GM21367 (cell line): ENCODE measurements around the gene TRIOBP.
"Not testable (repeated sequence)": the region's sequence is repeated elsewhere in the genome, so short reads cannot be mapped to it uniquely, and the experiment has no call there.

Experiments used
- ATAC-seq: cut with Tn5 transposase; IDR thresholded peaks from one replicate; pipeline ENCODE4 v1.9.1; 2021; ENCODE audit not compliant: unreplicated experiment

Gene TRIOBP

DNA sequence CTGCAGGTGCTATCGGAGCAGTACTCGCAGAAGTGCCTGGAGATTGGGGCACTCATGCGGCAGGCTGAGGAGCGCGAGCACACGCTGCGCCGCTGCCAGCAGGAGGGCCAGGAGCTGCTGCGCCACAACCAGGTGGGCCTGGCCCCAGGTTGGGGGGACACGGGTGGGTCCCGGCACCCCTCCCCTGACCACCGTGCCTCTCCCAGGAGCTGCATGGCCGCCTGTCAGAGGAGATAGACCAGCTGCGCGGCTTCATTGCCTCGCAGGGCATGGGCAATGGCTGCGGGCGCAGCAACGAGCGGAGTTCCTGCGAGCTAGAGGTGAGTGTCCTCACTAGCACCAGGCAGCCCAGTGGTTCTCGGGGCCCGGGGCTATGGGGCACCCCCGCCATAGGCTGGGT is 72.2 kb downstream of the TRIOBP start:
- ATAC-seq: no peak

GRCh38 chr22:37771081-37771480 is 74.2 kb downstream of the TRIOBP start:
- ATAC-seq: no peak

DNA sequence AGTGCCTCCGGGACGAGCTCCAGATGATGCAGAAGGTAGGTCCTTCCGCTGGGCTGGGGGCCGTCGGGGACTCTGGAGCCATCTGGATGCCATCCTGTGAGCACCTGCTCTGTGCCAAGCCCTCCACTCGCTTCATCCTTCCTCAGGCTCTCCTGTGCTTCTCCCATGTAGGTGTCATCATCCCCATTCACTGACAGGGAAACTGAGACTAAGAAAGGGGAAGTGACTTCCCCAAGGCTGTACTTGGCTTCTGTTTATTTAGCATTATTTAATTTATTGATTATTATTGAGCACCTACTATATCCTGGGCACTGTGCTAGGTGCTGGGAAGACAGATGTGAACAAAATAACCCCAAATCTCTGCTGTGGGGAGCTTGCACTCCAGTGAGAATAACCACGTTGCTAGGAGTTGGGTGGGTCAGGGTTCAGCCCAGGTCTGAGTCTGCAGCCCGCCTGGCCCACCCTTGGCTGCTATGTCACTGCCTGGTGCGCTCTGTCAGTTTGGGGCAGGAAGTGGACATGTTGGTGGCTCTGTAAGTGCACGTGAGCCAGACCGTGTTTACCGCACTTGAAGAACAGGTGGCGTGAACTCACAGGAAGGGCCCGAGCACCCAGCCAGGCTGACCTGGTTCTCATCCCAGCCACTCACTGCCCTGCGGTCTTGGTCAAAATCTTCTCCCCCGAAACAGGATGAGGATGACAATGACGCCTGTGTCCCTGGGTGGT is 75.0 kb downstream of the TRIOBP start:
- no peak for ATAC-seq

DNA sequence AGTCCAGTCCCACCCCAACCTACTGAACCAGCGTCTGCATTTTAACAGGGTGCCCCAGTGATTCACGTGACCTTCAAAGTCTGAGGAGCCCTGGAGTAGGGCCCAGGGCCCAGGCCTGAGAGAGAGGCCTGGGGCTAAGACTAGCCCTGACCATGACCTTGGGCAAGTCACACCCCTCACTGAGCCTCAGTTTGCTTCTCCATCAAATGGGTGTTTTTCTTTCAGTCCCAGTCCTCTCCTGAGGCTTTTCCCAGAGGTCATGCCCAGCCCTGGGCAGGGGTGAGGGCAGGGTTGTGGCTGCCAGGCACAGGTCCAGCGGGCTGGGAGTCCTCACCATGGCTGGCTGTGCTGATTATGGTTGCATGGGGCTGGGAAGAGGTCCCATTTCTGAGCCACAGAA is 77.9 kb downstream of the TRIOBP start:
- no peak for ATAC-seq

GRCh38 chr22:37775785-37776638 is 79.2 kb downstream of the TRIOBP start:
- ATAC-seq: no peak

DNA sequence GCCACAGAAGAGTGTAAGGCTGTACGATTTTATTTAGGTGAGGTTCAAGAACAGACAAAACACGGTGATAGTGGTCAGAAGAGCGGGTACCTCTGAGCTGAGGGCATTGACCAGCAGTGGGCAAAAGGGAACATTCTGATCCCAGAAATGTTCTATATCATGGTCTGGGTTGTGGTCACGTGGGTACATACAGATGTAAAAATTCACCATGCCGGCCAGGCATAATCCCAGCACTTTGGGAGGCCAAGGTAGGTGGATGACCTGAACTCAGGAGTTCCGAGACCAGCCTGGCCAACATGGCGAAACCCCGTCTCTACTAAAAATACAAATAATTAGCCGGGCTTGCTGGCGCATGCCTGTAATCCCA is 79.8 kb downstream of the TRIOBP start:
- ATAC-seq: no peak

GRCh38 chr22:37777122-37777687 is 80.4 kb downstream of the TRIOBP start:
- ATAC-seq: no peak

GRCh38 chr22:37778370-37779009 is 81.6 kb downstream of the TRIOBP start:
- ATAC-seq: no peak

DNA sequence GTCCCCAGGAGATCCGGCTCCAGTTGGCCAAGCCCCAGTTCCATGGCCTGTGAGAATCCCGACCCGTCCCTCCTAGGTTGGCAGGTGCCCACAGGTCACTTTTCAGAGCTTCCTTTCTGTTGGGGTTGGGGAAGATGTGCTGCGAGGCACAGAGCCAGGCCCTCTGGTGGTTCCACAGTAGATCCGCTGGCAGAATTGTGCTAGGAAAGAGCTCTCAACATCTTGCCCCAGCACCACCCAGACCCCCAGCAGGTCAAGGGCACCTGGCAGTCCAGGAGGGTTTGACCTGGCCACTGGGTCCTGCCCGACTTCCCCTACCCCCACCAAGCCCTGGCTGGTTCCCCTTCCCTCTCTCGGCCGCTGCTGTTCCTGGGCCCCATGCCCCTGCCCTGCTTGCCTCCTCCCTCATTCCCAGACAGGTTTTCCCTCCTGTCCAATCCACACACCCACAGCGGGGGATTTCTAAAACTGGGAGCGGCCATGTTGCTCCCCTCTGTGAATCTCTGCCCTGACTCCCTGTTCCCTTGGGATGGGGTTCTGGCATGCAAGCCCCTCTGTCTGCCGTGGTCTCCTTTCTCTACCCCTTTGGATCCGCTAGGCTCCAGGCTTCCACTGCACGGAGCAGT is 84.7 kb downstream of the TRIOBP start:
- ATAC-seq: no peak

GRCh38 chr22:37782340-37783168 is 85.7 kb downstream of the TRIOBP start:
- no peak for ATAC-seq

DNA sequence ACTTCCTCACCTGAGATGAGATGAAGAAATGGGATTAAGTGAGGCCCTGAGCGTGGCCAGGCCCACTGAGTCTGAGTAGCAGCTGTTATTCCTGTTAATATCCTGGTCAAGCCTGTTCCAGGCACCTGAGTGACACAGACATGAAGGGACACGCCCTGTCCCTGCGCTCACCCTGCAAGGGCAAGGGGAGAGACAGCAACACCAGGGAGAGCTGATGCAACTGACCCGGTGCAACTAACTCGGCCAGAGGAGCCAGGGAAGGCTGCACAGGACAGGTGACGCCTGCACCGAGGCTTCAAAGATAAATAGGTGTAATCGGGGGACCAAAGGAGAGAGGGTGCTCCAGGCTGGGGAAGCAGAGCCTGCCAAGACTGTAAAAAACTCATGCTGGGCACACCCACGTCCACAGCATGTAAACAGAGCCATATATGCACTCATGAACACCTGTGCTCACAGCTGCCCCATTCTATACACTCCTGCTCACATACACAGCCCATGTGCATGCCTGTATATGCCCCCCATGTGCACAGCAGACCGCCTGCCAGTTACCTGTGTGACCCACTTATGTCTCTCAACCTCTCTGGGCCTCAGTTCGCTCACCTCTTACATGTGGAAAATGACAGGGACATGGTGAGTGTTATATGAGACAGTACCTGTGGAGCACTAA is 88.1 kb downstream of the TRIOBP start:
- ATAC-seq: no peak

DNA sequence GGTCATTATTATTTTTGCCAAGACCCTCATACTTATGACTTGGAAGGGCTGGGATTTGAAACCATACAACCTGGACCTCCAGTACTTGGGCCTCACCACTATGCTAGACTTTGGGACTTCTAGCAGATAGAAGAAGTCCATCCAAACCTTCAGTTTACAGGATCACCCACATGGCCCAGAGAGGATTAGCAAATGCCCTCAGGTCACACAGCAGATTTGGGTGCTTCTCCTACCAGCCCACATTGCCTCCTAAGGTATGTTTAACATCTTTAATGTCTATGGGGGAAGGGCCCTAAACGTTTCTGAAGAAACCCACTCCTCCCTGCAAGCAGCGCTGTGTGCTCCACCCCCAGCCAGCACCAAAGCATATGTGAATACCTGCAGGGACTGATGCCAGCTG is 93.4 kb downstream of the TRIOBP start:
- no peak for ATAC-seq

- no peak for ATAC-seq
These were observed 95.6 kb downstream of the TRIOBP start for GRCh38 chr22:37792494-37792893.

DNA sequence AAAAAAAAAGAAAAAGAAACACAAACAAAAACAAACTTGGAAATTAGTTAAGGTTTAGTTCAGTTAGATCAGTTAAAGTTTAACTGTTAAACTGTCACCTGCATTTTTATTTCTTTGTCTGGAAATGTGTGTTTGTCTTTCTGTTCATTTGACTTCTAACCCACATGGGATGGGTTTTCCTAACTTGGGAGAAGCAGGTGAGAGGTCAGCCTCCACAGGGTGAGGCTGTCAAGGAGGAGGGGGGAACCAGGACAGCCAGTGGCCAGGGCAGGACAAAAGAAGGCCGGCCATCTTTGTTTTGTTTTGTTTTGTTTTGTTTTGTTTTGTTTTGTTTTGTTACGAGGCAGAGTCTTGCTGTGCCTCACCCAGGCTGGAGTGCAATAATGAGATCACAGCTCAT is 97.5 kb downstream of the TRIOBP start:
- ATAC-seq: no peak

DNA sequence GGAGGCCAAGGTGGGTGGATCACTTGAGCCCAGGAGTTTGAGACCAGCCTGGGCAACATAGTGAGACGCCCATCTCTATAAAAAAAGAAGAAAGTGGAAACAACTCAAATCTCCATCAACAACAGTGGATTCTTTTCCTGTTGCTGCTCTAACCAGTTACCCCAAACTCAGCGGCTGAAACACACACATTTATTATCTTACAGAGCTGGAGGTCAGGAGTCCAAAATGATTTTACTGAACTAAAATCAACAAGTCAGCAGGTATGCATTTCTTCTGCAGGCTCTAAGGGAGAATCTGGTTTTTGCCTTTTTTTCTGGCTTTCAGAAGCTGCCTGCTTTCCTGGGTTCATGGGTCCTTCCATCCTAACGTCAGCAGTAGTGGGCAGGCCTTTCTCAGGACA is 99.2 kb downstream of the TRIOBP start:
- ATAC-seq: no peak

GRCh38 chr22:37797259-37797658 is 100.4 kb downstream of the TRIOBP start:
- not testable (repeated sequence) for ATAC-seq

- ATAC-seq: no peak
These were observed 101.1 kb downstream of the TRIOBP start for GRCh38 chr22:37797874-37798500.

GRCh38 chr22:37799979-37800378 is 103.1 kb downstream of the TRIOBP start:
- not testable (repeated sequence) for ATAC-seq

DNA sequence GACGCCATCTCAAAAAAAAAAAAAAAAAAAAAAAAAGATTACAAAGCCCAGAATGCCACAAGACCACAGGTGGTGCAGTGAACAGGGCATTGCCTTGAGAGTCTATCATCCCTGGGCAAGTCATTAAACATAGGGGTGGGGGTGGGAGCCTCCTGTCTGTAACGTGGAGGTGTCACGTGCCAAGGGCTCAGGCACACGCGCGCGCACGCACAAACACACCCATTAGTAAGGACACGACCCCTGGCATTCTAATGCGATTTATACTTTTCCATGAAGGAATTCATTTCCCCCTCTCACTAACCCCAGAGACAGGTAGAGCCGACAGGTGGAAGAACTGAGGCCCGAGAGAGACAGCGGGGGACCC is 105.1 kb downstream of the TRIOBP start:
- ATAC-seq: no peak
